ENCODE measurements around the gene WWOX. TPM values are rescaled to one million over a fixed set of nuclear protein-coding genes. Genes with fewer than 3 reads are reported as not detected.

Gene WWOX
- total RNA-seq (29.6 and 42.3 TPM in 2 replicates), polyA plus RNA-seq (10.5 and 16.7 TPM in 2 replicates), polyA minus RNA-seq (20.5 and 37.6 TPM in 2 replicates)
- total RNA-seq (2013), result 15.2 TPM

GRCh38 chr16:78099271-78100111, at the start of gene WWOX:
Gene WWOX, plus strand, starts transcription at chr16:78099654.
- intact Hi-C loops (cut with micrococcal nuclease), result no loop called here
- Mint-ChIP-seq H3K27me3 (peaks cover 11% of the 10 kb centered on the region), H3K4me3 (peak within 1 kb of the TSS; percentile 95), H3K9me3 (ENCODE audit: insufficient read depth) (no peaks in the 10 kb centered on the region), H3K27ac (peak within 1 kb of the TSS; percentile 94), H3K4me1 (peaks cover 22% of the 10 kb centered on the region)
- no peaks in the 10 kb centered on the region for H3K36me3 ChIP-seq (replicated peaks in 1 of 2; ENCODE audit: control extremely low read depth in 1 of 2, control insufficient read depth in 1 of 2, extremely low read depth in 1 of 2, insufficient read depth in 2 of 2, low read length in 1 of 2)
- ATAC-seq (ENCODE audit: low read depth) (peak; percentile 91), DNase-seq (peak; percentile 98)
- peak within 1 kb of the TSS; percentile 81 for H3K27ac ChIP-seq (ENCODE audit: low read length in 2 of 2)
- CTCF ChIA-PET, result interaction anchor here (0.8 to 2.0 kb wide), 9 partner anchors 9 to 425 kb away, joined by 3 to 7 read pairs (median 4); no protein-coding TSS in a partner anchor
- peaks cover 11 to 16% of the 10 kb centered on the region in 2 donors for H3K4me1 ChIP-seq (ENCODE audit: control insufficient read depth in 2 of 2, insufficient read depth in 2 of 2, low read length in 2 of 2)
- H3K27me3 ChIP-seq (replicated peaks in 1 of 4; ENCODE audit: control extremely low read depth in 1 of 4, control insufficient read depth in 3 of 4, insufficient read depth in 4 of 4, low read length in 3 of 4), result no peaks in the 10 kb centered on the region
- H2AFZ ChIP-seq (ENCODE audit: insufficient read depth, low read depth, low read length, poor library complexity, severe bottlenecking), result peak within 1 kb of the TSS; percentile 100
- POLR2A ChIA-PET, result no interaction called here
- TF ChIP-seq CTCF (IDR thresholded peaks at IDR 0.05), result peak; percentile 87
- no peak for TF ChIP-seq EZH2 (IDR thresholded peaks at IDR 0.05; ENCODE audit: borderline replicate concordance, insufficient read depth, low read depth, low read length, poor library complexity, severe bottlenecking)
- H3K4me2 ChIP-seq (replicated peaks; ENCODE audit: low read depth, low read length, poor library complexity, severe bottlenecking), result peak within 1 kb of the TSS; percentile 88
- peak within 1 kb of the TSS; percentile 45 to 97 (median 89) for H3K4me3 ChIP-seq (ENCODE audit: control extremely low read depth in 1 of 5, extremely low read depth in 1 of 5, insufficient read depth in 1 of 5, low read depth in 2 of 5, low read length in 4 of 5)
- peaks cover 0 to 5% (median 0%) of the 10 kb centered on the region in 3 donors for H3K9me3 ChIP-seq (ENCODE audit: control extremely low read depth in 1 of 3, control insufficient read depth in 2 of 3, insufficient read depth in 1 of 3, low read length in 2 of 3)
- H3K9ac ChIP-seq (ENCODE audit: low read length), result peak within 1 kb of the TSS; percentile 96
- under 1% methylated on average over 84 of the region's 84 CpGs for WGBS (ENCODE audit: insufficient coverage)
- H3K79me2 ChIP-seq (ENCODE audit: control insufficient read depth, insufficient read depth, low read length), result peaks cover 13% of the 10 kb centered on the region
- H4K20me1 ChIP-seq (ENCODE audit: control insufficient read depth, insufficient read depth, low read length, poor library complexity, severe bottlenecking), result peaks cover 4% of the 10 kb centered on the region
